GM12878 (cell line): ENCODE data around the gene PIAS1. TPM values are rescaled to one million over a fixed set of nuclear protein-coding genes. Genes with fewer than 3 reads are reported as not detected.

ENCODE experiments used
- ATAC-seq: fragments of 200-7000 bp; cut with Tn5 transposase; 3 replicates; pipeline ENCODE4 v1.9.1; 2020; ENCODE audit warnings: mild to moderate bottlenecking, moderate library complexity
- BruUV-seq: library from RNA; stranded (reverse); fragments of 400-500 nt; replicated peaks from 2 replicates; lab custom pipeline; 2021; lab: Mats Ljungman, UMichigan
- CTCF ChIA-PET: fragments of 300-600 bp; sonication (Branson Sonifier 250); formaldehyde crosslinking; extraction: SDS; loops from one replicate; lab custom pipeline; 2021; ENCODE audit warnings: inconsistent platforms; lab: Yijun Ruan, JAX
- POLR2A ChIA-PET: fragments of 350-600 bp; formaldehyde crosslinking; extraction: SDS; loops from one replicate; lab custom pipeline; 2021; ENCODE audit warnings: inconsistent platforms; lab: Charles Lee
- RAD21 ChIA-PET: fragments of 300-600 bp; sonication (Branson Sonifier 250); formaldehyde crosslinking; loops from one replicate; lab custom pipeline; 2023; ENCODE audit warnings: antibody characterized with exemption; ENCODE audit not compliant: unreplicated experiment; lab: Charles Lee
- SMC1A ChIA-PET: fragments of 300-600 bp; sonication (Branson Sonifier 250); formaldehyde crosslinking; loops from one replicate; lab custom pipeline; 2023; ENCODE audit not compliant: unreplicated experiment, uncharacterized antibody; lab: Charles Lee
- DNase-seq: peaks from one replicate; pipeline ENCODE4 v3.0.0-alpha.2; 2011; ENCODE audit warnings: low read depth, low spot score
- FAIRE-seq: peaks from 3 replicates; lab custom pipeline; 2011; peaks lifted over from hg19 to GRCh38; lab: Jason Lieb, UNC
- H2AFZ ChIP-seq: 2 replicates; pipeline ENCODE4 v1.6.0; 2011; ENCODE audit warnings: low read depth, low read length, control low read depth; ENCODE audit not compliant: control insufficient read depth
- H3K27ac ChIP-seq: 2 replicates; pipeline ENCODE4 v1.5.1; 2011; ENCODE audit warnings: control low read depth; ENCODE audit not compliant: control insufficient read depth, insufficient read depth
- H3K27me3 ChIP-seq, 2 experiments: replicated peaks in 1 of 2; 2 replicates each; pipeline versions ENCODE4 v1.6.0 to v1.6.1; 2011; ENCODE audit warnings: low read length in 1 of 2; ENCODE audit not compliant: control insufficient read depth in 2 of 2, insufficient read depth in 2 of 2
- H3K36me3 ChIP-seq, 2 experiments: 2 replicates each; pipeline ENCODE4 v1.5.1; 2011; ENCODE audit warnings: low read length in 1 of 2; ENCODE audit not compliant: control insufficient read depth in 2 of 2, insufficient read depth in 2 of 2
- H3K4me1 ChIP-seq: 2 replicates; pipeline ENCODE4 v1.6.1; 2011; ENCODE audit warnings: mild to moderate bottlenecking, low read length, moderate library complexity, mixed read lengths; ENCODE audit not compliant: control insufficient read depth, insufficient read depth
- H3K4me2 ChIP-seq: 2 replicates; pipeline ENCODE4 v1.6.0; 2011; ENCODE audit warnings: control low read depth; ENCODE audit not compliant: control insufficient read depth, insufficient read depth
- H3K4me3 ChIP-seq: fragments of 200-600 bp; sonication (generic); 2 replicates; pipeline ENCODE4 v1.5.1; 2016
- H3K79me2 ChIP-seq: 2 replicates; pipeline ENCODE4 v1.6.0; 2011; ENCODE audit warnings: low read length; ENCODE audit not compliant: control insufficient read depth, insufficient read depth
- H3K9ac ChIP-seq: 2 replicates; pipeline ENCODE4 v1.8.0; 2011; ENCODE audit warnings: low read length, control low read depth, mixed read lengths; ENCODE audit not compliant: control insufficient read depth, insufficient read depth
- H3K9me3 ChIP-seq: replicated peaks from 3 replicates; pipeline ENCODE4 v1.5.1; 2011; ENCODE audit warnings: mild to moderate bottlenecking, low read length; ENCODE audit not compliant: control insufficient read depth, insufficient read depth
- H4K20me1 ChIP-seq: 2 replicates; pipeline ENCODE4 v1.6.0; 2011; ENCODE audit not compliant: control insufficient read depth, insufficient read depth
- ETV6 ChIP-seq, 2 experiments: fragments of 450-650 bp in 1 of 2; IDR thresholded peaks in 1 of 2; conservative IDR thresholded peaks in 1 of 2; 2 replicates each; pipeline ENCODE4 v1.6.1; 2014; ENCODE audit warnings: antibody characterized with exemption in 1 of 2, borderline replicate concordance in 1 of 2, low read depth in 1 of 2, mild to moderate bottlenecking in 1 of 2, moderate library complexity in 1 of 2
- IKZF1 ChIP-seq: fragments of 450-650 bp; conservative IDR thresholded peaks from 2 replicates; pipeline ENCODE4 v1.6.1; 2017; ENCODE audit warnings: antibody characterized with exemption, mild to moderate bottlenecking
- KLF5 ChIP-seq: fragments of 450-650 bp; IDR thresholded peaks from 2 replicates; pipeline ENCODE4 v1.6.1; 2014; ENCODE audit warnings: mild to moderate bottlenecking; ENCODE audit not compliant: partially characterized antibody
- NR2C1 ChIP-seq: fragments of 450-650 bp; IDR thresholded peaks from 2 replicates; pipeline ENCODE4 v1.6.1; 2017; ENCODE audit warnings: antibody characterized with exemption, mild to moderate bottlenecking, moderate library complexity
- SRF ChIP-seq, 2 experiments: IDR thresholded peaks; 2 replicates each; pipeline ENCODE4 v1.6.1; 2011; ENCODE audit warnings: low read depth in 2 of 2, low read length in 2 of 2, mild to moderate bottlenecking in 1 of 2, moderate library complexity in 1 of 2
- TAF1 ChIP-seq: IDR thresholded peaks from 2 replicates; pipeline ENCODE4 v1.6.1; 2011; ENCODE audit warnings: mild to moderate bottlenecking, low read depth, low read length, borderline replicate concordance
- TARDBP ChIP-seq: IDR thresholded peaks from 2 replicates; pipeline ENCODE4 v1.6.1; 2016; ENCODE audit warnings: borderline replicate concordance
- TCF3 ChIP-seq: IDR thresholded peaks from 2 replicates; pipeline ENCODE4 v1.6.1; 2012; ENCODE audit warnings: low read depth, mild to moderate bottlenecking, low read length, borderline replicate concordance; ENCODE audit not compliant: insufficient read depth
- ZBED1 ChIP-seq: IDR thresholded peaks from 2 replicates; pipeline ENCODE4 v1.6.1; 2016; ENCODE audit warnings: borderline replicate concordance
- ZSCAN29 ChIP-seq: fragments of 450-650 bp; IDR thresholded peaks from 2 replicates; pipeline ENCODE4 v1.6.1; 2017; ENCODE audit warnings: mild to moderate bottlenecking, moderate library complexity
- WGBS: methylation state at CpG from one replicate; pipeline ENCODE4 v1.1.6; 2016; ENCODE audit warnings: low lambda C conversion rate; ENCODE audit not compliant: insufficient replicate concordance, insufficient coverage; ENCODE audit errors: missing lambda C conversion rate; 5-methylcytosine and 5-hydroxymethylcytosine counted together
- in situ Hi-C: fragments of 300-500 bp; cut with MboI; formaldehyde crosslinking; loops from 9 replicates; pipeline ENCODE4 v1.14.3; 2018; ENCODE audit warnings: mixed read lengths
- intact Hi-C: fragments of 100-400 bp; cut with micrococcal nuclease; formaldehyde crosslinking; loops from one replicate; pipeline ENCODE4 v1.14.2; 2022; ENCODE audit not compliant: unreplicated experiment
- polyA plus RNA-seq, 11 experiments: library from polyadenylated mRNA; depleted of rRNA in 4 of 11; unstranded in 6 of 11; stranded (reverse) in 5 of 11; fragments of >200 nt; fragmentation: Nextera tagmentation in 4 of 11; fragmentation: Illumina TruSeq in 1 of 11; extraction: Ambion mirVana in 4 of 11; extraction: Trizol in 1 of 11; gene quantifications; 1 replicate in 1 of 11; 2 replicates in 10 of 11; pipeline versions ENCODE4 v1.2.1 to v1.2.3, GENCODE V29; 2011 to 2016; ENCODE audit warnings: inconsistent platforms in 2 of 11, missing spikeins in 2 of 11, low read depth in 1 of 11
- total RNA-seq, 4 experiments: library from RNA; depleted of rRNA in 3 of 4; stranded (reverse); fragments of >200 nt in 3 of 4; fragmentation: Illumina TruSeq in 1 of 4; extraction: Trizol in 1 of 4; gene quantifications; 2 replicates each; pipeline versions ENCODE4 v1.2.1 to v1.2.3, GENCODE V29; 2013 to 2021
- TF ChIP-seq, protein P1 (sequence below): fragments of 450-650 bp; IDR thresholded peaks from 2 replicates; pipeline ENCODE4 v1.6.1; 2016; ENCODE audit warnings: mild to moderate bottlenecking, moderate library complexity, borderline replicate concordance
- TF ChIP-seq, protein P2 (sequence below): fragments of 450-650 bp; IDR thresholded peaks from 2 replicates; pipeline ENCODE4 v1.6.1; 2018; ENCODE audit warnings: mild to moderate bottlenecking, low read depth, moderate library complexity; ENCODE audit not compliant: partially characterized antibody
- TF ChIP-seq, protein P3 (sequence below): IDR thresholded peaks from 2 replicates; pipeline ENCODE4 v1.6.1; 2011; ENCODE audit warnings: low read depth, mild to moderate bottlenecking, low read length, moderate library complexity, borderline replicate concordance; ENCODE audit errors: extremely low read depth

PIAS1 gene
- total and polyA plus RNA-seq, 10 of the 15 experiments (the other 5 are each of a cell fraction or from before 2014, with no cell fraction given): 20.2 to 96.3 (median 37.0) TPM

DNA sequence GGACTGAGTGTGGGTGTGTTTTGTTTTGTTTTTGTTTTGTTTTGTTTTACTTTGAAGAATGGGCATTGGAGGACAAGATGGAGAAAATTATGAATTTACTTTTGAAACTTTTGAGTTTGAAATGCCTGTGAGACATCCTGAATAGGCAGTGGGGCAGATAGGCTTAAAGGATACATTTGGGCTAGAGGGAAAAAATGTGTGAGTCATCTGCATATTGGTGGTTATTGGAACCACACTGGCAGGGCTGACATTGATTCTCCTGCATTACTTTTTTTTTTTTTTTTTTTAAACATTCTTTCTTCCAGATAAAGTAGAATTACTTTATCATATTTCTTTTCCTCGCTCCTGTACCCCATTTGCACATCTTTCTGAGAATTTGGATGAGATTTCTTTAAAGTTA, 94.9 kb downstream of the PIAS1 start:
- H2AFZ ChIP-seq: no peak overlapping the region
- no peaks in the 10 kb centered on the region for H3K27me3 ChIP-seq
- TF ChIP-seq, protein P1, sequence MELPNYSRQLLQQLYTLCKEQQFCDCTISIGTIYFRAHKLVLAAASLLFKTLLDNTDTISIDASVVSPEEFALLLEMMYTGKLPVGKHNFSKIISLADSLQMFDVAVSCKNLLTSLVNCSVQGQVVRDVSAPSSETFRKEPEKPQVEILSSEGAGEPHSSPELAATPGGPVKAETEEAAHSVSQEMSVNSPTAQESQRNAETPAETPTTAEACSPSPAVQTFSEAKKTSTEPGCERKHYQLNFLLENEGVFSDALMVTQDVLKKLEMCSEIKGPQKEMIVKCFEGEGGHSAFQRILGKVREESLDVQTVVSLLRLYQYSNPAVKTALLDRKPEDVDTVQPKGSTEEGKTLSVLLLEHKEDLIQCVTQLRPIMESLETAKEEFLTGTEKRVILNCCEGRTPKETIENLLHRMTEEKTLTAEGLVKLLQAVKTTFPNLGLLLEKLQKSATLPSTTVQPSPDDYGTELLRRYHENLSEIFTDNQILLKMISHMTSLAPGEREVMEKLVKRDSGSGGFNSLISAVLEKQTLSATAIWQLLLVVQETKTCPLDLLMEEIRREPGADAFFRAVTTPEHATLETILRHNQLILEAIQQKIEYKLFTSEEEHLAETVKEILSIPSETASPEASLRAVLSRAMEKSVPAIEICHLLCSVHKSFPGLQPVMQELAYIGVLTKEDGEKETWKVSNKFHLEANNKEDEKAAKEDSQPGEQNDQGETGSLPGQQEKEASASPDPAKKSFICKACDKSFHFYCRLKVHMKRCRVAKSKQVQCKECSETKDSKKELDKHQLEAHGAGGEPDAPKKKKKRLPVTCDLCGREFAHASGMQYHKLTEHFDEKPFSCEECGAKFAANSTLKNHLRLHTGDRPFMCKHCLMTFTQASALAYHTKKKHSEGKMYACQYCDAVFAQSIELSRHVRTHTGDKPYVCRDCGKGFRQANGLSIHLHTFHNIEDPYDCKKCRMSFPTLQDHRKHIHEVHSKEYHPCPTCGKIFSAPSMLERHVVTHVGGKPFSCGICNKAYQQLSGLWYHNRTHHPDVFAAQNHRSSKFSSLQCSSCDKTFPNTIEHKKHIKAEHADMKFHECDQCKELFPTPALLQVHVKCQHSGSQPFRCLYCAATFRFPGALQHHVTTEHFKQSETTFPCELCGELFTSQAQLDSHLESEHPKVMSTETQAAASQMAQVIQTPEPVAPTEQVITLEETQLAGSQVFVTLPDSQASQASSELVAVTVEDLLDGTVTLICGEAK: no peak
- TF ChIP-seq SRF (IDR thresholded peaks at IDR 0.05; ENCODE audit: low read depth in 2 of 2, low read length in 2 of 2) (no peak), IKZF1 (no peak), NR2C1 (no peak), ZBED1 (no peak), KLF5 (no peak), TARDBP (no peak), TAF1 (no peak), TCF3 (no peak), ZSCAN29 (no peak), ETV6 (conservative IDR thresholded peaks at IDR 0.05 in 1 of 2, IDR thresholded peaks at IDR 0.05 in 1 of 2; ENCODE audit: borderline replicate concordance in 1 of 2, low read depth in 1 of 2) (no peak)
- TF ChIP-seq, protein P2, sequence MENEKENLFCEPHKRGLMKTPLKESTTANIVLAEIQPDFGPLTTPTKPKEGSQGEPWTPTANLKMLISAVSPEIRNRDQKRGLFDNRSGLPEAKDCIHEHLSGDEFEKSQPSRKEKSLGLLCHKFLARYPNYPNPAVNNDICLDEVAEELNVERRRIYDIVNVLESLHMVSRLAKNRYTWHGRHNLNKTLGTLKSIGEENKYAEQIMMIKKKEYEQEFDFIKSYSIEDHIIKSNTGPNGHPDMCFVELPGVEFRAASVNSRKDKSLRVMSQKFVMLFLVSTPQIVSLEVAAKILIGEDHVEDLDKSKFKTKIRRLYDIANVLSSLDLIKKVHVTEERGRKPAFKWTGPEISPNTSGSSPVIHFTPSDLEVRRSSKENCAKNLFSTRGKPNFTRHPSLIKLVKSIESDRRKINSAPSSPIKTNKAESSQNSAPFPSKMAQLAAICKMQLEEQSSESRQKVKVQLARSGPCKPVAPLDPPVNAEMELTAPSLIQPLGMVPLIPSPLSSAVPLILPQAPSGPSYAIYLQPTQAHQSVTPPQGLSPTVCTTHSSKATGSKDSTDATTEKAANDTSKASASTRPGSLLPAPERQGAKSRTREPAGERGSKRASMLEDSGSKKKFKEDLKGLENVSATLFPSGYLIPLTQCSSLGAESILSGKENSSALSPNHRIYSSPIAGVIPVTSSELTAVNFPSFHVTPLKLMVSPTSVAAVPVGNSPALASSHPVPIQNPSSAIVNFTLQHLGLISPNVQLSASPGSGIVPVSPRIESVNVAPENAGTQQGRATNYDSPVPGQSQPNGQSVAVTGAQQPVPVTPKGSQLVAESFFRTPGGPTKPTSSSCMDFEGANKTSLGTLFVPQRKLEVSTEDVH: no peak
- TF ChIP-seq, protein P3, sequence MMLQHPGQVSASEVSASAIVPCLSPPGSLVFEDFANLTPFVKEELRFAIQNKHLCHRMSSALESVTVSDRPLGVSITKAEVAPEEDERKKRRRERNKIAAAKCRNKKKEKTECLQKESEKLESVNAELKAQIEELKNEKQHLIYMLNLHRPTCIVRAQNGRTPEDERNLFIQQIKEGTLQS: no peak
- 91% methylated on average over 1 of the region's 1 CpG for WGBS
- DNase-seq (no peak), FAIRE-seq (no peak), ATAC-seq (no peak)
- H4K20me1 ChIP-seq: no peaks in the 10 kb centered on the region
- SMC1A ChIA-PET: interaction anchor here (0.5 to 1.9 kb wide), 3 partner anchors 9 to 286 kb away, joined by 3 to 7 read pairs (median 3); no protein-coding TSS in a partner anchor
- RAD21 ChIA-PET: interaction anchor here (1.3 kb wide), 1 partner anchor 95 kb away, joined by 3 read pairs; the partner anchor contains the start of gene PIAS1
- POLR2A ChIA-PET: no interaction called here
- H3K4me1 ChIP-seq: no peaks in the 10 kb centered on the region
- H3K4me2 ChIP-seq: no peak overlapping the region
- CTCF ChIA-PET: no interaction called here
- in situ Hi-C loops: no loop called here
- no peak overlapping the region for H3K27ac ChIP-seq
- no peaks in the 10 kb centered on the region; the same call in 1 of the 2 replicates for H3K79me2 ChIP-seq
- no TSS peak for BruUV-seq
- no peaks in the 10 kb centered on the region for H3K9me3 ChIP-seq
- H3K4me3 ChIP-seq: no peak overlapping the region
- intact Hi-C loops: no loop called here
- no peak overlapping the region for H3K9ac ChIP-seq
- H3K36me3 ChIP-seq: peaks cover 2 to 18% of the 10 kb centered on the region in 2 experiments; a peak in 3 of 4 replicates
